HepG2 (cell line): Measurements from ENCODE around the gene IRAK2. TPM values are rescaled to one million over a fixed set of nuclear protein-coding genes. Genes with fewer than 3 reads are reported as not detected.

ENCODE experiments used
- BHLHE40 ChIP-seq: IDR thresholded peaks from 2 replicates; pipeline ENCODE4 v1.6.1; 2011; ENCODE audit warnings: low read length, improper control_type of control experiment
- CCDC6 ChIP-seq: sonication (generic); formaldehyde crosslinking; IDR thresholded peaks from 2 replicates; pipeline ENCODE4 v1.8.1; 2022; ENCODE audit warnings: mild to moderate bottlenecking, missing genetic modification reagents, moderate library complexity
- JUND ChIP-seq: sonication (generic); formaldehyde crosslinking; IDR thresholded peaks from 2 replicates; pipeline ENCODE4 v1.8.0; 2022; ENCODE audit warnings: mild to moderate bottlenecking, missing genetic modification reagents
- NONO ChIP-seq, 2 experiments: fragments of 450-650 bp in 1 of 2; sonication (generic) in 1 of 2; formaldehyde crosslinking in 1 of 2; IDR thresholded peaks in 1 of 2; conservative IDR thresholded peaks in 1 of 2; 2 replicates each; pipeline versions ENCODE4 v1.6.1 to v1.8.0; 2017 to 2022; ENCODE audit warnings: mild to moderate bottlenecking in 1 of 2, missing genetic modification reagents in 1 of 2, moderate library complexity in 1 of 2
- NPAS2 ChIP-seq: sonication (generic); formaldehyde crosslinking; IDR thresholded peaks from 2 replicates; pipeline ENCODE4 v1.8.0; 2022; ENCODE audit warnings: mild to moderate bottlenecking, missing genetic modification reagents, borderline replicate concordance
- RELA ChIP-seq: sonication (generic); formaldehyde crosslinking; IDR thresholded peaks from 2 replicates; pipeline ENCODE4 v1.4.0; 2020; ENCODE audit warnings: missing genetic modification reagents
- RFX3 ChIP-seq: IDR thresholded peaks from 2 replicates; pipeline ENCODE4 v1.6.1; 2016; ENCODE audit warnings: missing biosample characterization, missing genetic modification reagents
- SIN3B ChIP-seq: fragments of 150-350 bp; IDR thresholded peaks from 2 replicates; pipeline ENCODE4 v1.6.1; 2014; ENCODE audit warnings: low read length
- SNAI1 ChIP-seq: sonication (generic); formaldehyde crosslinking; IDR thresholded peaks from 2 replicates; pipeline ENCODE4 v1.5.0; 2020; ENCODE audit warnings: mild to moderate bottlenecking, missing genetic modification reagents, borderline replicate concordance
- STAG1 ChIP-seq: sonication (generic); formaldehyde crosslinking; IDR thresholded peaks from 2 replicates; pipeline ENCODE4 v1.4.0; 2020; ENCODE audit warnings: missing genetic modification reagents
- ZBTB7A ChIP-seq: sonication (generic); formaldehyde crosslinking; IDR thresholded peaks from 2 replicates; pipeline ENCODE4 v1.8.0; 2022; ENCODE audit warnings: mild to moderate bottlenecking, missing genetic modification reagents
- ZKSCAN8 ChIP-seq: IDR thresholded peaks from 2 replicates; pipeline ENCODE4 v1.6.1; 2016; ENCODE audit warnings: borderline replicate concordance, missing genetic modification reagents, missing compliant biosample characterization
- ZNF232 ChIP-seq: sonication (generic); formaldehyde crosslinking; IDR thresholded peaks from 2 replicates; pipeline ENCODE4 v1.4.0; 2020; ENCODE audit warnings: missing genetic modification reagents, borderline replicate concordance
- ZNF761 ChIP-seq: sonication (generic); formaldehyde crosslinking; conservative IDR thresholded peaks from 2 replicates; pipeline ENCODE4 v1.4.0; 2020; ENCODE audit warnings: mild to moderate bottlenecking, missing genetic modification reagents
- ZNF772 ChIP-seq: sonication (generic); formaldehyde crosslinking; IDR thresholded peaks from 2 replicates; pipeline ENCODE4 v1.5.0; 2020; ENCODE audit warnings: mild to moderate bottlenecking, missing genetic modification reagents
- ZNF773 ChIP-seq: sonication (generic); formaldehyde crosslinking; IDR thresholded peaks from 2 replicates; pipeline ENCODE4 v1.4.0; 2020; ENCODE audit warnings: missing genetic modification reagents, borderline replicate concordance
- ZNF841 ChIP-seq: sonication (generic); formaldehyde crosslinking; IDR thresholded peaks from 2 replicates; pipeline ENCODE4 v1.8.1; 2023; ENCODE audit warnings: missing genetic modification reagents, borderline replicate concordance
- polyA plus RNA-seq, 8 experiments: library from polyadenylated mRNA; depleted of rRNA in 3 of 8; stranded (reverse) in 7 of 8; unstranded in 1 of 8; fragments of >200 nt; fragmentation: Illumina TruSeq in 4 of 8; extraction: Trizol in 4 of 8; gene quantifications; 2 replicates each; pipeline versions ENCODE4 v1.2.1 to v1.2.3, GENCODE V29; 2011 to 2016; ENCODE audit warnings: low read depth in 4 of 8, missing spikeins in 1 of 8, mixed read lengths in 1 of 8; ENCODE audit not compliant: insufficient read depth in 1 of 8
- total RNA-seq, 5 experiments: library from RNA; depleted of rRNA; stranded (reverse); fragments of >200 nt; fragmentation: Illumina TruSeq; extraction: Trizol; gene quantifications; 2 replicates each; pipeline ENCODE4 v1.2.3, GENCODE V29; 2016; ENCODE audit warnings: low read depth in 1 of 5
- TF ChIP-seq, protein P1 (sequence below): IDR thresholded peaks from 2 replicates; pipeline ENCODE4 v1.4.0; 2020; ENCODE audit warnings: mild to moderate bottlenecking, missing genetic modification reagents
- TF ChIP-seq, protein P2 (sequence below): sonication (generic); formaldehyde crosslinking; conservative IDR thresholded peaks from 2 replicates; pipeline ENCODE4 v1.4.0; 2020; ENCODE audit warnings: missing genetic modification reagents
- TF ChIP-seq, protein P3 (sequence below): fragments of 450-650 bp; IDR thresholded peaks from 2 replicates; pipeline ENCODE4 v1.6.1; 2017; ENCODE audit warnings: mild to moderate bottlenecking

The IRAK2 gene
- total and polyA plus RNA-seq, 2 of the 13 experiments (the other 11 are each of a cell fraction or from before 2014, with no cell fraction given): 13.1 to 23.3 TPM

DNA sequence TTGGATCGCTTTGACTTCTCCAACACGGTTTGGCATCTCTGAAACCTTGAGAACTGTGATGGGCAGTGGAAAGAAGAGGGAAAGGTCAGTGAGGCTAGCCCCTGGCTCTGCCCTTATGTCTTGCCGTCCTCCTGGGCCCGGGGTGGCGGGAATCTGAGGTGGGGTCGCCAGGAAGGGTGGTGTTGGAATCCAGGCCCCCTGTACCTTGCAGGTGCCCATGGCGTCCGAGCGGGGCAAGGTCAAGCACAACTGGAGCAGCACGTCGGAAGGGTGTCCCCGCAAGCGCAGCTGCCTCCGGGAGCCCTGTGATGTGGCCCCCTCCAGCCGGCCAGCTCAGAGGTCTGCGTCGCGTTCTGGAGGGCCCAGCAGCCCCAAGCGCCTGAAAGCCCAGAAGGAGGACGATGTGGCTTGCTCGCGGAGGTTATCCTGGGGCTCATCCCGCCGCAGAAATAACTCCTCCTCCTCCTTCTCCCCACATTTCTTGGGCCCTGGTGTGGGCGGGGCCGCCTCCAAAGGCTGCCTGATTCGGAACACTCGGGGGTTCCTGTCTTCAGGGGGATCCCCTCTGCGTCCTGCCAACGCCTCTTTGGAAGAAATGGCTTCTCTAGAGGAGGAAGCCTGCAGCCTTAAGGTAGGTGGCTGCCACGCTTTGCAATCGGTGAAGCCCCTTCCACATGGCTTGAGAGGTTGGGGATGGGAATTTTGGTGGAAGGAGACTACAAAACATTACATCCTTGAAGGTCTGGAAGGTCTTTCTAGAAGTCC lies 84.4 kb downstream of the IRAK2 start (continued):
- TF ChIP-seq, protein P1, sequence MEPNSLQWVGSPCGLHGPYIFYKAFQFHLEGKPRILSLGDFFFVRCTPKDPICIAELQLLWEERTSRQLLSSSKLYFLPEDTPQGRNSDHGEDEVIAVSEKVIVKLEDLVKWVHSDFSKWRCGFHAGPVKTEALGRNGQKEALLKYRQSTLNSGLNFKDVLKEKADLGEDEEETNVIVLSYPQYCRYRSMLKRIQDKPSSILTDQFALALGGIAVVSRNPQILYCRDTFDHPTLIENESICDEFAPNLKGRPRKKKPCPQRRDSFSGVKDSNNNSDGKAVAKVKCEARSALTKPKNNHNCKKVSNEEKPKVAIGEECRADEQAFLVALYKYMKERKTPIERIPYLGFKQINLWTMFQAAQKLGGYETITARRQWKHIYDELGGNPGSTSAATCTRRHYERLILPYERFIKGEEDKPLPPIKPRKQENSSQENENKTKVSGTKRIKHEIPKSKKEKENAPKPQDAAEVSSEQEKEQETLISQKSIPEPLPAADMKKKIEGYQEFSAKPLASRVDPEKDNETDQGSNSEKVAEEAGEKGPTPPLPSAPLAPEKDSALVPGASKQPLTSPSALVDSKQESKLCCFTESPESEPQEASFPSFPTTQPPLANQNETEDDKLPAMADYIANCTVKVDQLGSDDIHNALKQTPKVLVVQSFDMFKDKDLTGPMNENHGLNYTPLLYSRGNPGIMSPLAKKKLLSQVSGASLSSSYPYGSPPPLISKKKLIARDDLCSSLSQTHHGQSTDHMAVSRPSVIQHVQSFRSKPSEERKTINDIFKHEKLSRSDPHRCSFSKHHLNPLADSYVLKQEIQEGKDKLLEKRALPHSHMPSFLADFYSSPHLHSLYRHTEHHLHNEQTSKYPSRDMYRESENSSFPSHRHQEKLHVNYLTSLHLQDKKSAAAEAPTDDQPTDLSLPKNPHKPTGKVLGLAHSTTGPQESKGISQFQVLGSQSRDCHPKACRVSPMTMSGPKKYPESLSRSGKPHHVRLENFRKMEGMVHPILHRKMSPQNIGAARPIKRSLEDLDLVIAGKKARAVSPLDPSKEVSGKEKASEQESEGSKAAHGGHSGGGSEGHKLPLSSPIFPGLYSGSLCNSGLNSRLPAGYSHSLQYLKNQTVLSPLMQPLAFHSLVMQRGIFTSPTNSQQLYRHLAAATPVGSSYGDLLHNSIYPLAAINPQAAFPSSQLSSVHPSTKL (CRISPR knock-in tag): no peak
- TF ChIP-seq BHLHE40: no peak
- TF ChIP-seq NPAS2 (CRISPR knock-in tag): no peak
- TF ChIP-seq ZNF772 (CRISPR knock-in tag): peak; percentile 73; the same call in 1 of the 2 replicates
- TF ChIP-seq ZNF232 (CRISPR knock-in tag): no peak
- TF ChIP-seq ZNF841 (CRISPR knock-in tag): no peak
- no peak for TF ChIP-seq SNAI1 (CRISPR knock-in tag)
- TF ChIP-seq SIN3B: no peak
- no peak for TF ChIP-seq CCDC6 (CRISPR knock-in tag)
- no peak for TF ChIP-seq ZBTB7A (CRISPR knock-in tag)
- TF ChIP-seq RELA: no peak
- TF ChIP-seq JUND: no peak
- no peak for TF ChIP-seq RFX3 (CRISPR knock-in tag)
- no peak for TF ChIP-seq ZNF773 (CRISPR knock-in tag)
- no peak for TF ChIP-seq NONO (IDR thresholded peaks at IDR 0.05)
- TF ChIP-seq NONO (CRISPR knock-in tag; conservative IDR thresholded peaks at IDR 0.05): no peak
- no peak for TF ChIP-seq STAG1 (CRISPR knock-in tag)
- TF ChIP-seq, protein P2, sequence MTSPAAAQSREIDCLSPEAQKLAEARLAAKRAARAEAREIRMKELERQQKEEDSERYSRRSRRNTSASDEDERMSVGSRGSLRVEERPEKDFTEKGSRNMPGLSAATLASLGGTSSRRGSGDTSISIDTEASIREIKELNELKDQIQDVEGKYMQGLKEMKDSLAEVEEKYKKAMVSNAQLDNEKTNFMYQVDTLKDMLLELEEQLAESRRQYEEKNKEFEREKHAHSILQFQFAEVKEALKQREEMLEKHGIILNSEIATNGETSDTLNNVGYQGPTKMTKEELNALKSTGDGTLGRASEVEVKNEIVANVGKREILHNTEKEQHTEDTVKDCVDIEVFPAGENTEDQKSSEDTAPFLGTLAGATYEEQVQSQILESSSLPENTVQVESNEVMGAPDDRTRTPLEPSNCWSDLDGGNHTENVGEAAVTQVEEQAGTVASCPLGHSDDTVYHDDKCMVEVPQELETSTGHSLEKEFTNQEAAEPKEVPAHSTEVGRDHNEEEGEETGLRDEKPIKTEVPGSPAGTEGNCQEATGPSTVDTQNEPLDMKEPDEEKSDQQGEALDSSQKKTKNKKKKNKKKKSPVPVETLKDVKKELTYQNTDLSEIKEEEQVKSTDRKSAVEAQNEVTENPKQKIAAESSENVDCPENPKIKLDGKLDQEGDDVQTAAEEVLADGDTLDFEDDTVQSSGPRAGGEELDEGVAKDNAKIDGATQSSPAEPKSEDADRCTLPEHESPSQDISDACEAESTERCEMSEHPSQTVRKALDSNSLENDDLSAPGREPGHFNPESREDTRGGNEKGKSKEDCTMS (CRISPR knock-in tag): no peak
- TF ChIP-seq ZKSCAN8 (CRISPR knock-in tag): no peak
- no peak; the same call in 1 of the 2 replicates for TF ChIP-seq ZNF761 (CRISPR knock-in tag)
- TF ChIP-seq, protein P3, sequence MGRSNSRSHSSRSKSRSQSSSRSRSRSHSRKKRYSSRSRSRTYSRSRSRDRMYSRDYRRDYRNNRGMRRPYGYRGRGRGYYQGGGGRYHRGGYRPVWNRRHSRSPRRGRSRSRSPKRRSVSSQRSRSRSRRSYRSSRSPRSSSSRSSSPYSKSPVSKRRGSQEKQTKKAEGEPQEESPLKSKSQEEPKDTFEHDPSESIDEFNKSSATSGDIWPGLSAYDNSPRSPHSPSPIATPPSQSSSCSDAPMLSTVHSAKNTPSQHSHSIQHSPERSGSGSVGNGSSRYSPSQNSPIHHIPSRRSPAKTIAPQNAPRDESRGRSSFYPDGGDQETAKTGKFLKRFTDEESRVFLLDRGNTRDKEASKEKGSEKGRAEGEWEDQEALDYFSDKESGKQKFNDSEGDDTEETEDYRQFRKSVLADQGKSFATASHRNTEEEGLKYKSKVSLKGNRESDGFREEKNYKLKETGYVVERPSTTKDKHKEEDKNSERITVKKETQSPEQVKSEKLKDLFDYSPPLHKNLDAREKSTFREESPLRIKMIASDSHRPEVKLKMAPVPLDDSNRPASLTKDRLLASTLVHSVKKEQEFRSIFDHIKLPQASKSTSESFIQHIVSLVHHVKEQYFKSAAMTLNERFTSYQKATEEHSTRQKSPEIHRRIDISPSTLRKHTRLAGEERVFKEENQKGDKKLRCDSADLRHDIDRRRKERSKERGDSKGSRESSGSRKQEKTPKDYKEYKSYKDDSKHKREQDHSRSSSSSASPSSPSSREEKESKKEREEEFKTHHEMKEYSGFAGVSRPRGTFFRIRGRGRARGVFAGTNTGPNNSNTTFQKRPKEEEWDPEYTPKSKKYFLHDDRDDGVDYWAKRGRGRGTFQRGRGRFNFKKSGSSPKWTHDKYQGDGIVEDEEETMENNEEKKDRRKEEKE: no peak
